Measurements from ENCODE around the gene AK5.

AK5 gene

DNA sequence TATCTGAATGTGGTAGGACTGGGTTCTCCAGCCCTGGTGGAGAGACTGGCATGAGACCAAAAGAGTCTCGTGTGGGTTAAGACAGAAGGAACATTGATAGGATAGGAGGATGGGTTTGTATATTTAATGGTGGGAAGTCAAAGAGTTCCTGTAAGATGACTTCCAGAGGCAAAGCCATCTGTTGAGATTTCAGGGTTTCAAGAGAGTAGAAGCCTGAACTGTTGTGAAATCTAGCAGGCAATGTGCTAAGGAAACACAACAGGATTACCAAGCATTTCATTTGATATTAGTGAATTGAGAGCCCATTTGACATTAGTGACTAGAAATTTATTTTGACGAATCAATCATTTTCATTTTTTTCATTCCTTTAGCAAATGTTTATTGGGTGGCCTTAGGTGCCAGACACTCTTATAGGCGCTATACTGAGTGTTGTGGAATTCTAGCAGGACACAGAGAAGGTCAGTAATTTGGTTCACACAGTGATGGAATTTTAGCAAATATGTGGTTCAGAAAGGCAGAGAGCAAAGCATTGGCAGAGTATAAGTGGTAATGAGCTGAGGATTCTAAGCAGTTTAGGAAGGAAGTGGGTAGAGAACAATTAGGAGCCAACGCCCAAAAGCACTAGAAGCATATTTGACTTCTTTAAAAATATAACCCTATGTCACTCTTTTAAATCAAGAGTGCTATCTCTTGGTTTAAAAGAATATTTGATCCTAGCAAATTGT is 149.3 kb downstream of the AK5 start:
- DNase-seq (ENCODE audit: low read depth in 2 of 2, low spot score in 1 of 2) = no peak

DNA sequence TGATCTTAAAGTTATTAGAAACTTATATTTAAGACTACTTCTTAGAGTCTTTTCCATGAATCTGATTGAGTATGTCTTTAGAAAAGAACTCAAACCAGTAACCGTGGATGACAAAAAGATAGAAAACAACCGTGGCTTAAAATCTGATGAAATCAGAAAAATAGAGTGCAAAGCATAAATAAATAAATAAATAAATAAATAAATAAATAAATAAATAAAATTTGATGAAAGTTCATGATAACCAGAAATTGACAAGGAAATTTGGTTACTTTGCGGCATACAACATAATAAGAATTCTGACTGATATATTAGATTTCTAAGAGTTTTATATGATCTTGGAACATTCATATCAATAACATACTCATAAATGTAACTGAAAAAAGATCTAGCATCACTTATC is 152.1 kb downstream of the AK5 start:
- no peak for DNase-seq (ENCODE audit: low read depth in 2 of 2, low spot score in 1 of 2)

DNA sequence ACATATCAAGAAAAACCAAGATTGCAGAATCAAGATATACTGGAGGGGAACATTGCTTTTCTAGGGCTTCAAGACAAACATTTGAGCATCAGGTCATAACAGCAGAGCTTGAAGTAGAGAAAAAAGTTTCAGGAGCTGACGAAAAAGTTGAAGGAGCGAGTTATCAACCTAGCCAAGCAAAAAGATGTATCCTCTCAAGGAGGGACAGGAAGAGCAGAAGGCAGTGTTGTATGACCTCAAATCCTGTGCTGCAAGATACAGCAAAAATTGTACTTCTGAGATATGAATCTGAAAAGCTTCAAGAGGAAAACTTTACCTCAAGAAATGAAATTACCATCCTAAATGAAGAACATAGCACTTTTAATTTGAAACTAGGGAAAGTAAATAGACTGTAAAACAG is 153.1 kb downstream of the AK5 start:
- no peak for DNase-seq (ENCODE audit: low read depth in 2 of 2, low spot score in 1 of 2)

DNA sequence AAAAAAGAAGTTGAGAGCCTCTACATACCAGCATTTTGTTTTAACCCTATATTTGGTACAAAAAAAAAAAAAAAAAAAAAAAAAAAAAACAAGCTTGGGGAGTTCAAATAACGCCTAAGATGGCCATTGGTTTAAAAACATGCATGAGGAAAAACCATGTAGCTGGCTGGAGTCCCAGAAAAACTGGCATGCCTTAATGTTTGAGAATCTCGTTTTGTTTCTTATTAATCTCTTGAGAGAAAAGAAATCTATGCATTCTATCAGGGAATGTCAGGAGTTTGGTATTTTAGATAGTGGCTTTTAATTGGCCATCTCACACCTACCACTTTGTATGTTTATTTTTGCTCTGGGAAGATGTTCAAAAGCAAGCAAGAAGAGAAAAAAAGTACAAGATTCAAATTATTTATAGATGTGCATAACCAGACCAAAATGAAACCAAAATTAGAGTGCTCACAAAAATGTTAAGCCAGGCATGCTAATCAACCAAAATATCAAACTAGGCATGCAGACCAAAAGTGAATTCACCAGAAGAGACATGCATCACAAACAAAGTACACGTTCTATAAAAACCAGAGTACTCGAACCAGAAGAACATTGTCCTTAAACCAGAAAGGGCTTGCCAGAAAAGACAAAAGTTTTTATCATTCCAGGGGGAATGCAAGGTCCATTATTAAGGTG is 156.6 kb downstream of the AK5 start:
- DNase-seq (ENCODE audit: low read depth in 2 of 2, low spot score in 1 of 2) = no peak

DNA sequence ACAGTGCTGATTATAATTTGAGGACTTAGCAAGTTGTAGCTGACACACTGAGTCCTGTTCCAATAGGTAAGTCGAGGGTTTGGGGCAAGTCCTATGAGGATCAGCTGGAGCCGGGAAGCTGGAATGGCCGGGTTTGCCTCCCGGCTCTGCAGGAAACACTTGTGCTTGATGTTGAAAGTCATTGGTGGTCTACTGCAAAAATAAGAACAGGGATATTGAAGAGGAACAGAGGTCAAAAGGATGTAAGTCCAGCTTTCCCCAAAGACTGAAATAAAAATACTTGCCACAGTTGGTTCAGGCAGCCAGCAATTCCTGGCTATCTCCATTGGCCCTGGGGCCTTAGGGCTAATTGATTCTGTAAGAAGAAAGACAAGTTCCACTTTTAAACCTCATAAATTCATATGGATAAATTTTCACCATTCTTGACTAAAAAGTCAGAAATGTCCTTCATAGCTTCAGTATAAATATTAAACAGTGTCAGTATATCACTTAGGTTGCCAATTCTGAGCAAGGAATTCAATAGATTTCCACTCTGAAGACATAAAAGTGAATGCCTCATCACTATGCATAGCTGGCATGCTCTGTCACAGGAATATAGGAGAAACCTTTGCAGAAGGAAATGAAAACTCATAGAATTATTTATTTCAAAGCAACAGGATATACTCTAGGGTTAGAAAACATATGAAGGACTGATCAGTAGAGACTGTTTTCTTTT is 165.2 kb downstream of the AK5 start:
- no peak for DNase-seq (ENCODE audit: low read depth in 2 of 2, low spot score in 1 of 2)

DNA sequence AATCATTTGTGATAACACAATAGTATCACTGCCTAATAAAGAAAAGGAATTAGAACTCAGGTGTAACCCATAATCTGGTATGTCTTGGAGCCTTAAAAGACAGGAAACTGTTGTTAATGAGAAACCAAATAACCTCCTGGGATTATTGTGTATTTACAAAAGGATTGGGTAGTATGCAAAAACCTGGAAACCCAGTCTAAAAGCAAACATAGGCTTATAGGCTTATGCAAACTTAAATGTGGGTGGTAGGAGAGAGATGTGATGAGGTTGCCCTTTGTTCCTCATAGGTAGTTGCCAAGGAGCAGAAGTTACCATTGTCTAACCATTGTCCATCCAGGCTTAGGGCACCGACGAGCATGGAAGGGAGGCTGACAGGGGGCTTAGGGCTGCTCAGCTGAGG is 165.8 kb downstream of the AK5 start:
- DNase-seq (ENCODE audit: low read depth in 2 of 2, low spot score in 1 of 2) = no peak

DNA sequence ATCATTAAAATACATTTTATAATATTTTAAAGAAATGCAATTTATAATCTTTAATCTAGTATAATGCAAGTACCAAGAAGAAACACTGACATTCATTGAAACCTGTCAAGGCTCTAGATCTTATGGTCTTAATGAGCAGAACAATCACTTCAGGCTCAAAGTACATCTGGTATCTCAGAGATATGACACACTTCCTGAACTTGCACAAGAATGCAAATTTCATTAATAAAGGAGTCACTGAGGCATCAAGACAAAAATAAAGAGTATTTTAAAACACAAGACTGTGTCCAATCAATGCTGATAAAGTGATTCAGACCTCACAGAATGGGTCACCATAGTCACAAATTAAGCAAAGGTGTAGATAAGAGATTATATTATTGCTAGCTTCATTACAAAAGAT is 178.1 kb downstream of the AK5 start:
- DNase-seq (ENCODE audit: low read depth in 2 of 2, low spot score in 1 of 2) = no peak

DNA sequence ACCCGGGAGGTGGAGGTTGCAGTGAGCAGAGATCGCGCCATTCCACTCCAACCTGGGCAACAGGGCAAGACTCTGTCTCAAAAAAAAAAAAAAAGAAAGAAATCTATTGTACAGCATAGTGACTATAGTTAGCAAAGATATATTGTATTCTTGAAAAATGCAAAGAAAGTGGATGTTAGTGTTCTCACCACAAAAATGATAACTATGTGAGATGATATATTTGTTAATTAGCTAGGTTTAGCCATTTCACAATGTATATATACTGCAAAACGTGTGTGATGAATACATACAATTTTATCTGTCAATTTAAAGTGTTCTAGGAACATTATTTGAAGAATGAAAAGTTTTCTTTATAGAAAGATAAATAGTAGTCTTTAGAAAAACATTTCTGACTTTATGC is 179.9 kb downstream of the AK5 start:
- DNase-seq (ENCODE audit: low read depth in 2 of 2, low spot score in 1 of 2) = no peak

DNA sequence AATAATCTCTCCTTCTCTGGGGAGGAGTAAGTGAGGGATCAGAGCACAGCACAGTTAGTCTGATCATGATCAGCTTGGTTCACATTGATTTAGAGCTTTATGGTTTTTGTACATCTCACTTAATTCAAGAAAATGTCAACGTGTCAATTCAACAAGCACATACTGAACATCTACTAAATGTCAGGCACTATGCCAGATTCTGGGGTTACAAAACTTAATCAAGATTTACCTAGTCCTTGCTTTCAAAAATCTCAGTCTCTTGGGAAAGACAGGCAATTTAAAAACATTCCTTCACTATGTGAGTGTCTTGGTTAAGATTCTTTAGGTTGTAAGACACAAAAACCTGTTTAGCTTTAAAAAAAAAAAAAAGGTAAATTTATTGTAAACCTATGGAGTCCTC is 181.4 kb downstream of the AK5 start:
- no peak for DNase-seq (ENCODE audit: low read depth in 2 of 2, low spot score in 1 of 2)

DNA sequence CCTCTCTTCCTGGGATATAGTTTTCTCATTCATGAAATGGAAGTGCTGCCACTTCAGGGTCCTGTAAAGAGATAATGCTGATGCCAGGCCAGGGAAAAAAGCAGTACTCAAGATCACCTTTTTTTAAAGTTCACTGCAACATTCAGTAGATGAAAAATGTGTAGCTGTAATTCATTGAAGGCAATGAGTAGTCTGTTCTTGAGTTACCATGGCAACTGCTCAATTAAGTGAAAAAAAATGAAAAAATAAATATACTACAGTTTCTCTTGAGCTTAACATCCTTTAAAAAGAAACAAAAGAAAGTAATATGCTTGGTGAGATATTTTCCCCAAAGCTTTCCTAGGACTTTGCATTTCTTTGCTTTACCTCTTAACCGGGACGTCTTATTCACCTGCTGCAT is 183.3 kb downstream of the AK5 start:
- DNase-seq (ENCODE audit: low read depth in 2 of 2, low spot score in 1 of 2) = no peak

DNA sequence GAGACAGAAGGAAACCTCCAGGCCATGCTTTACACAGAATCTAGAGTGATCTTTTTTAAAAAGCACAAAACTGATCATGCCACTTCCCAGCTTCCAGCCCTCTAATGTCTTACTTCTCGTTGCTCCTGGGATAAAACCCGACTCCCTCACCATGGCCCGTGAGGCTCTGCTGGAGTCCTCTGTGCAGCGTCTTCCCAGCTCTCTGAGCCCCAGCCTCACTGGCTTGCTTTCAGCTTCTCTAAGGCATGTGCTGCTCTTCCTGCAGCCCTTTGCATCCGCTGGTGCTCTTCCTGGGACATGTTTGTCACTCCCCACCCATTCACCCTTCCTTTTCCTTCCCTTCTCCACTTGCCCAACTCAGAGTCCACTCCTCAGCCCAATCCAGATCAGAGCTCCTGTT is 184.1 kb downstream of the AK5 start:
- no peak for DNase-seq (ENCODE audit: low read depth in 2 of 2, low spot score in 1 of 2)

DNA sequence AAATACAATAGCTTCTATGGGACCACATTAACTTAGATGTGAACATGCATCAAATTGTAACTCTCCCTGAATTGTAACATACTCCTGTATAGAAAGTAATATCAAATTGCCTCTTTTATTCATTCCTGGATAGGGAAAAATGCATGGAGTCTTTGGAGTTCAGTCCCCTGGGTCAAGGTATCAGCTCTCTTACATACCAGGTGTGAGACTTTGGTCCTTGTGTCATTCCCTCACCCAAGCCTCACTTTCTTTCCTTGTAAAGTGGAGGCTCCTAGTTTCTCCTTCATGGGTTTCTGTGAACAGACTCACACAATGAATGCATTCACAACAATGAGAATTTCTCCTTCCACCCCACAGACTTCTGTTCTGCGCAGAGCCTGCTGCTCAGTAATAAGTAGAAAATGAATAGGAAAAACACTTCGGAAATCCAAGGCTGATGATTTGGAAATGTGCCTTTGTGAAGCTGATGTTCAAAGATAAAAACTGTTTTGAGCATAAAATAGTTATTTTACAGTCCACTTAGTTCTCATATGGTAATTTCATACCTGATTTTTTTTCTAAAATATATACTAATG is 185.3 kb downstream of the AK5 start:
- no peak for DNase-seq (ENCODE audit: low read depth in 2 of 2, low spot score in 1 of 2)

DNA sequence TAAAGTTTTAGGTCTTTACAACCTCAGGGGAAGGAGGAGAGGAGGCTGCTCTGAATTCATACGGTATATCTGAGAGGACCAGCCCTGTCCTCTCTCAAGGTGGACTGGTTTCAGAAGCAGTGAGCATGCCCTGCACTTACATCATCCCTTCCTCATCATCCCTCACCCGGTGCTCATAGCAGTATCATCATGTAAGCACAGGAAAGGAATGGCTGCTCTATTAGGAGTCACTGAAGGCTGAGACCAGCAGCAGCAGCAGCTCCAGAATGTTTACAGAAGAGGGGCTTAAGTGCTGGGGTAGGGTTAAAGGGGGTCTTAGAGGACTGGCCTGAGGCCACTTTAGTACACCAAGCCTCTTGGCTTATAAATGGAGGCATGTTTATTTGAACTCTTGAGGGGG is 185.9 kb downstream of the AK5 start:
- DNase-seq (ENCODE audit: low read depth in 2 of 2, low spot score in 1 of 2) = no peak

DNA sequence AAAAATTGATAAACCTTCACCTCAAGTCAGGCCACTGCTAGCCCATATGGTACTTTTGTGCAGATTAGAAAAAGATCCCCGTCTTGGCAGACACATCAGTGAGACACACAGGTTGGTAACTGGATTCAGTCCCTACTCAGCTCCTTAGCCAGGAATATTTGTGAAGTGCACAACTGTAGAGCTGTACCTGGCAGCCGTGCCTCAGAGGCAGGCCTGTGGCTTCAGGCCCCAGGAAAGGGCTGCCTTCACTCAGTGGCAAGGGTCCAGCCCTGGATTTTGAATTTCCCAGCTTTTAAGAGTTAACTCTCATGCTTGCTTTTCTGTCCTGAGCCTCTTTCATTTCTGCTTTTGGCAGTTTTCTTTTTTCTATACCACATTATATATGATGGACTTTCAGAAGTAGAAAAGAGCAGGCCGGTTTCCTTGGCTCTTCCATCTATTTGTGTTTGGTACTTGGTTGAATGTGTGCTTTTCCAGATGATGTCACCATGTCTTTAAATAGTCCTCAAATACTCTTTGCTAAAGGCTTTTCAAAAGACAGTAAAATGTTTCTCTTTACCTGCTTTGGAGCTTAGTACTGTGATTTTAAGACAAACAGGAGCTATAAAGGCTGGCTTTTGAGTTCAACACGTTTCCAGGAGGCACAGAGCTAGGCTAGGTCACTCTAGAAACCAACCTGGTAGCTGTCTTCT is 186.6 kb downstream of the AK5 start:
- DNase-seq (ENCODE audit: low read depth in 2 of 2, low spot score in 1 of 2) = no peak

DNA sequence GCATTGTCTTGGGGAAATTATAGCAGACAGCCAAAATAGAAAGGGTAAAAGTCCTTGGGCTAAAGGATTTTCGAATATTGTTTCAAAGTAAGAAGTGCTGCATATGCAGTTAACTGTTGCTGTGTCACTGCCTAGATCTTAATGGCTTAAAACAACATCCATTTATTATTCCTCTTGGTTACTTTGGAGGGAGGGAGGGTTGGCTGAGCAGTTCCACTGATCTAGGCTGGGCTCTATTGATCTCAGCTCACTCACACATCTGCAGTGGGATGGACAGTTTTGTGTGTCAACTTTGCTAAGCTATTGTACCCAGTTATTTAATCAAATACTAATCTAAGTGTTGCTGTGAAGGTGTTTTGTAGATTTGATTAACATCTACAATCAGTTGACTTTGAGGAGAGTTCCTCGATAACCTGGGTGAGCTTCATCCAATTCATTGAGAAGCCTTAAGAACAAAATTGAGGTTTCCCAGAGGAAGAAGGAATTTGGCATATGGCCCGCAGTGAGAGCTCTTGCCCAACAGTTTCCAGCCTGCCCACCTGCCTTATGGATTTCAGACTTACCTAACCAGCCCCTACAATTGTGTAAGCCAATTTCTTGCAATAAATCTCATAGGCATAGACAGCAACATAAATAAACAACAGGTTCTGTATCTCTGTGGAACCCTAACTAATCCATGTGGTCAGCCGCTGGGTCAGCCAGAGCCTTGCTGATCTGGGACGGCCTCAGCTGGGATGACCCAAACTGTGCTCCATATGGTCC is 187.3 kb downstream of the AK5 start:
- no peak for DNase-seq (ENCODE audit: low read depth in 2 of 2, low spot score in 1 of 2)

DNA sequence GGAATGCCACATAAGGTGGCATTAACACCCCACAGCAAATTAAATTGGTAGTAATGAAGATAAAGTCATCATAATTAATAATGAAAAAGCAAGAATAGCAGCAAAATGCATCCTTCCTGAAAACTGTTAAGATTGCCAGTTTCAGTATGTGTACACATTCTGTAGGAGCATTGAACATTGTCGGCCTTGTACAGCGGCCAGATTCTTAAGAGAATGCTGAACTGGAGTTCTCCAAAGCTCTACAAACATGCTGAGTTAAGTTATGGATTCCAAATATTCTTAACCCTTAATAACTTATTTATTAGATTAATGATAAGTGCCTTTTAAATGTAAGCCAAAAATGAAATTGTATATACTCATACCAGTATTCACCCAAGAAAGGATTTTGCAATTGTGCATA is 189.9 kb downstream of the AK5 start:
- DNase-seq (ENCODE audit: low read depth in 2 of 2, low spot score in 1 of 2) = no peak

DNA sequence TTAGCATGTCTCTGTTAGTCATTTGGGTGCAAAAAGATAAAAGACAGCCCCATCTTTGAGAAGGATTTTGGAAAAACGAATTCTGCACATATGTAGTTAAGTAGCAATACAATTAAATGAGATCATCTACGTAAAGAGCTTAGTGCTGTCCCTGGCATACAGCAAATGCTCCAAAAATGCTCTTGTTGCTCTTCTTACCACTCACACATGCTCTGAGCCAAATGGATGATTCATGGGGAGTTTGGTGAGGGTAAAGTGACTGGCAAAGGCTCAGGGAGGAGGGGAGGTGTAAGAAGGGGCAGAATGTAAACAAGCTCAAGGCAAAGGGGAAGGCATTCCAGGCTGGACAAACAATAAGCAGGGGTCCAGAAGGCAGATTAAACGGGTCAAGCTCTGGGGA is 191.9 kb downstream of the AK5 start:
- DNase-seq (ENCODE audit: low read depth in 2 of 2, low spot score in 1 of 2) = no peak

DNA sequence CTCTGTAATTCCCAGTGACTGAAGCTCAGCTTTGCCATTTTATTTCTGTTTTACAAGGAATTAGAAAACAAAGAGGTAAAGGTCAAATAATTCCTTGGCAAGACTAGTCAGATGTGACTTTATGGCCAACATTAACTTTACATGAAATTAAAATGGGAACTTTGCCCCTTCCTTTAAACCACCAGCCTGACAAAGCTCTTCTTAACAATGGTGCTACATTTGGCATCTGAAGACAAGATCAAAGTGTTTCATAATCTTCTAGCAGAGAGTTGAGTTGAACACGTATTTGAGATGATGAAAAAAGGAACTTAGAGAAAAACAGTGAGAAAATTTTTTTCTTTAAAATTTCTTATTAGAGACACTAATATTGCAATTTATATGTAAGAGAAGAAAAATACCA is 193.8 kb downstream of the AK5 start:
- DNase-seq (ENCODE audit: low read depth in 2 of 2, low spot score in 1 of 2) = no peak

DNA sequence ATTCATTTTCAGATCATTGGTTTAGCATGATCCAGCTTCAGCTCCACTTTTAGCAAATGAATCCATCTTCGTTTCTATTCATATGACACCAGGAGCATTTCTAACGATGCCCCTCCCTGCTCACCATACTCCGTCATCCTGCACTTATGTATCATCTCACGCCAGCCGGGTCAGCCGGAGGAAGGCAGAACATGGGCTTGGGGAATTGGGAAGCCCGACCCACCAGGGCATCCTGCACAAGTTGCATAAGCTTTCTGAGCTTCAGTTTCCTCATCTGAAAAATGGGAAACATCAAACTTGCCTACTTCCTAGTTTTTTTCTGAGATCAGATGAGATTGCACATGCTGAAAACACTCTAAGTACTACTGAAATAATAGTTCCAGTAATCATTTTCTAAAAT is 194.7 kb downstream of the AK5 start:
- DNase-seq (ENCODE audit: low read depth in 2 of 2, low spot score in 1 of 2) = no peak

DNA sequence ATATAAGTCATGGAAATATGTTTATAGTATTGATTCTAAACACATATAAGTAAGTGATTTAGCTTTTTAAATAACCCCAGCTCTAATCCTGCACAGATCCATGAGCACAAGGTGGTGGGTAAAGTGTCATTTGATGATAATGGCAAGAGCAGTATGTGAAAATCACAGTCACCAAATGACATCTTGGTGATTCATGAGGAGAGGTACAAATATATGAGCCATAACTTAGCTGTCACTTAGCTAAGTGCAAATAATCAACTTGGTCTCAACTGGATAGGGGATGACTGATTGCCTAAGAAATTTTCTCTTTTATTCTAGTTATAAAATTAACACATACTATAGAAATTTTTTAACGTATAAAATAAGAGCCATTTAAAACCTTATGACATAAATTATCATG is 202.5 kb downstream of the AK5 start:
- no peak for DNase-seq (ENCODE audit: low read depth in 2 of 2, low spot score in 1 of 2)

DNA sequence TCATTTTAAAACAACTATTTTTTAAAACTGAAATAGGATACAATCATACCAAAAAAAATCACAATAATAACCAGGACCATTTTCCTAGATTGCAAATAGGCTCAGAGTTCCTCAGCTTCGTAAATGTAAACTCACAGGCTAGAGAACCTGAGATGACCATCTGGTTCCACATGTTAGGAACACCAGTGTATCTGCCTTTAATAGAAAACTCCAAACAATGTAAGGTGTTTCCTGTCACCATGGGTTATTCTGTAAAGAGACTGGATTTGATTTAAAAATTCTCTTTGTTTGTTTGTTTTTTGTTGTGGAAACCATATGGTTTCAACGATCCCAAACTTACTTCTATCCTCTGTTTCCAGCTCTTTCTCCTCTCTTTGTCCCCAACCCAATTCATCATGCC is 203.1 kb downstream of the AK5 start:
- DNase-seq (ENCODE audit: low read depth in 2 of 2, low spot score in 1 of 2) = no peak
